Loucy (cell line): ENCODE results near the gene LRRC1.

Source experiments
- CTCF ChIP-seq: fragments of 200-600 bp; sonication (generic); conservative IDR thresholded peaks from 2 replicates; pipeline ENCODE4 v1.5.1; 2014; ENCODE audit warnings: mild to moderate bottlenecking, antibody characterized with exemption, low read length
- EZH2phosphoT487 ChIP-seq: fragments of 200-600 bp; IDR thresholded peaks from 2 replicates; pipeline ENCODE4 v1.6.1; 2018; ENCODE audit warnings: antibody characterized with exemption, mild to moderate bottlenecking, moderate library complexity, borderline replicate concordance

- TF ChIP-seq EZH2phosphoT487: no peak
- no peak for TF ChIP-seq CTCF
These were observed 118.5 kb downstream of the LRRC1 start for GRCh38 chr6:53913286-53913685.
